H9 (cell line): Measurements from ENCODE around the gene PRKCI. TPM values are rescaled to one million over a fixed set of nuclear protein-coding genes. Genes with fewer than 3 reads are reported as not detected.

Experiments used
- DNase-seq: peaks from one replicate; pipeline ENCODE4 v3.0.0-alpha.2; 2017
- H2AFZ ChIP-seq: one replicate; pipeline ENCODE4 v1.6.1; 2013; ENCODE audit warnings: mild to moderate bottlenecking, low read length, control low read depth, moderate library complexity
- H2AK5ac ChIP-seq: 2 replicates; pipeline ENCODE4 v1.6.1; 2013; ENCODE audit warnings: low read length, control low read depth, mixed read lengths; ENCODE audit not compliant: insufficient read length
- H2BK120ac ChIP-seq: one replicate; pipeline ENCODE4 v1.6.1; 2013; ENCODE audit warnings: low read depth, mild to moderate bottlenecking, low read length, control low read depth, inconsistent platforms; ENCODE audit not compliant: poor library complexity, severe bottlenecking
- H2BK12ac ChIP-seq: 2 replicates; pipeline ENCODE4 v1.6.1; 2013; ENCODE audit warnings: low read length, control low read depth, mixed read lengths, low read depth; ENCODE audit not compliant: insufficient read length
- H2BK15ac ChIP-seq: 2 replicates; pipeline ENCODE4 v1.6.1; 2013; ENCODE audit warnings: low read depth, low read length, control low read depth
- H2BK20ac ChIP-seq: one replicate; pipeline ENCODE4 v1.6.1; 2013; ENCODE audit warnings: low read depth, mild to moderate bottlenecking, low read length, control low read depth, inconsistent platforms; ENCODE audit not compliant: poor library complexity, severe bottlenecking
- H2BK5ac ChIP-seq: 2 replicates; pipeline ENCODE4 v1.6.1; 2013; ENCODE audit warnings: low read length, control low read depth, mixed read lengths; ENCODE audit not compliant: insufficient read length
- H3K14ac ChIP-seq: 2 replicates; pipeline ENCODE4 v1.6.1; 2013; ENCODE audit warnings: low read length, control low read depth; ENCODE audit not compliant: insufficient read depth
- H3K18ac ChIP-seq: 2 replicates; pipeline ENCODE4 v1.6.1; 2013; ENCODE audit warnings: low read depth, mild to moderate bottlenecking, mixed read lengths, low read length, control low read depth; ENCODE audit not compliant: insufficient read length
- H3K23ac ChIP-seq: 2 replicates; pipeline ENCODE4 v1.6.1; 2013; ENCODE audit warnings: low read length, control low read depth, mixed read lengths, low read depth; ENCODE audit not compliant: insufficient read length
- H3K23me2 ChIP-seq: 2 replicates; pipeline ENCODE4 v1.6.1; 2013; ENCODE audit warnings: low read depth, mild to moderate bottlenecking, mixed read lengths, low read length, control low read depth; ENCODE audit not compliant: insufficient read length, poor library complexity, severe bottlenecking
- H3K27ac ChIP-seq: 2 replicates; pipeline ENCODE4 v1.5.1; 2013; ENCODE audit warnings: low read length, control low read depth, mixed read lengths, low read depth; ENCODE audit not compliant: insufficient read length
- H3K27me3 ChIP-seq: 2 replicates; pipeline ENCODE4 v1.6.1; 2013; ENCODE audit warnings: low read length, control low read depth, inconsistent platforms; ENCODE audit not compliant: insufficient read depth
- H3K4ac ChIP-seq: 2 replicates; pipeline ENCODE4 v1.6.1; 2013; ENCODE audit warnings: low read depth, mild to moderate bottlenecking, control low read depth, inconsistent platforms, low read length, moderate library complexity
- H3K4me1 ChIP-seq: 2 replicates; pipeline ENCODE4 v1.6.1; 2013; ENCODE audit warnings: low read length, control low read depth, inconsistent platforms; ENCODE audit not compliant: insufficient read depth
- H3K4me2 ChIP-seq: 2 replicates; pipeline ENCODE4 v1.6.1; 2013; ENCODE audit warnings: low read length, control low read depth, mixed read lengths; ENCODE audit not compliant: insufficient read length, insufficient read depth
- H3K56ac ChIP-seq: 2 replicates; pipeline ENCODE4 v1.6.1; 2013; ENCODE audit warnings: low read depth, mild to moderate bottlenecking, mixed read lengths, low read length, control low read depth; ENCODE audit not compliant: insufficient read length
- H3K79me1 ChIP-seq: 2 replicates; pipeline ENCODE4 v1.6.1; 2013; ENCODE audit warnings: low read depth, mild to moderate bottlenecking, moderate library complexity, low read length, control low read depth, inconsistent platforms; ENCODE audit not compliant: insufficient read depth, poor library complexity, severe bottlenecking
- H3K79me2 ChIP-seq: 2 replicates; pipeline ENCODE4 v1.6.1; 2013; ENCODE audit warnings: low read length, control low read depth, inconsistent platforms; ENCODE audit not compliant: insufficient read depth
- H3K9ac ChIP-seq: 2 replicates; pipeline ENCODE4 v1.6.1; 2013; ENCODE audit warnings: low read length, control low read depth, mixed read lengths; ENCODE audit not compliant: insufficient read length; ENCODE audit errors: extremely low read depth
- H3K9me3 ChIP-seq: one replicate; pipeline ENCODE4 v1.6.1; 2013; ENCODE audit warnings: low read depth, low read length, inconsistent platforms; ENCODE audit not compliant: control insufficient read depth
- H3T11ph ChIP-seq: one replicate; pipeline ENCODE4 v1.6.1; 2013; ENCODE audit warnings: mild to moderate bottlenecking, low read length, control low read depth, inconsistent platforms
- H4K20me1 ChIP-seq: one replicate; pipeline ENCODE4 v1.6.1; 2013; ENCODE audit not compliant: control insufficient read depth, insufficient read length, insufficient read depth
- H4K5ac ChIP-seq: 2 replicates; pipeline ENCODE4 v1.6.1; 2013; ENCODE audit warnings: low read depth, mild to moderate bottlenecking, mixed read lengths, low read length, control low read depth; ENCODE audit not compliant: insufficient read length
- H4K8ac ChIP-seq: replicated peaks from 2 replicates; pipeline ENCODE4 v1.6.1; 2013; ENCODE audit warnings: low read length, control low read depth, mixed read lengths, low read depth; ENCODE audit not compliant: insufficient read length
- H4K91ac ChIP-seq: 2 replicates; pipeline ENCODE4 v1.6.1; 2013; ENCODE audit warnings: low read depth, mild to moderate bottlenecking, moderate library complexity, mixed read lengths, low read length, control low read depth; ENCODE audit not compliant: insufficient read length
- H3K27ac Mint-ChIP-seq, 3 experiments: 2 replicates in 2 of 3; 3 replicates in 1 of 3; pipeline ENCODE4 v1.8.0; 2020 to 2021; ENCODE audit warnings: mixed read lengths in 3 of 3, mild to moderate bottlenecking in 1 of 3, moderate library complexity in 1 of 3
- H3K27me3 Mint-ChIP-seq: 2 replicates; pipeline ENCODE4 v1.8.0; 2021; ENCODE audit warnings: low read depth, mild to moderate bottlenecking, moderate library complexity, mixed read lengths
- H3K36me3 Mint-ChIP-seq, 3 experiments: 2 replicates in 2 of 3; 3 replicates in 1 of 3; pipeline ENCODE4 v1.8.0; 2020 to 2021; ENCODE audit warnings: low read depth in 3 of 3, mixed read lengths in 3 of 3; ENCODE audit not compliant: insufficient read depth in 1 of 3
- H3K4me1 Mint-ChIP-seq, 2 experiments: 2 replicates each; pipeline ENCODE4 v1.8.0; 2020; ENCODE audit warnings: mixed read lengths in 2 of 2
- H3K4me3 Mint-ChIP-seq, 2 experiments: 2 replicates in 1 of 2; 3 replicates in 1 of 2; pipeline ENCODE4 v1.8.0; 2020 to 2021; ENCODE audit warnings: mild to moderate bottlenecking in 2 of 2, mixed read lengths in 2 of 2, moderate library complexity in 1 of 2
- H3K9me3 Mint-ChIP-seq, 2 experiments: 2 replicates in 1 of 2; 3 replicates in 1 of 2; pipeline ENCODE4 v1.8.0; 2020; ENCODE audit warnings: mild to moderate bottlenecking in 2 of 2, mixed read lengths in 2 of 2, moderate library complexity in 1 of 2
- CTCF ChIP-seq: fragments of 200-600 bp; sonication (generic); conservative IDR thresholded peaks from 3 replicates; pipeline ENCODE4 v1.8.0; 2021; ENCODE audit warnings: antibody characterized with exemption, mild to moderate bottlenecking
- WGBS: extraction: QIAGEN DNeasy Blood & Tissue Kit; methylation state at CpG from one replicate; pipeline ENCODE4 v1.1.7; 2013; ENCODE audit warnings: missing lambda C conversion rate, low lambda C conversion rate, mixed read lengths; ENCODE audit not compliant: insufficient read length; ENCODE audit errors: extremely low coverage; 5-methylcytosine and 5-hydroxymethylcytosine counted together
- total RNA-seq: library from RNA; stranded (reverse); gene quantifications from 2 replicates; pipeline ENCODE4 v1.2.1, GENCODE V29; 2021

Gene PRKCI
- total RNA-seq, 1 experiment from 2014 or later = 71.1 TPM

- TF ChIP-seq CTCF = no peak
- Histone ChIP-seq H3K4ac (no peak overlapping the region), H2BK12ac (no peak overlapping the region), H2BK5ac (no peak overlapping the region), H3K79me1 (no peaks in the 10 kb centered on the region), H2AK5ac (no peak overlapping the region), H3K9ac (no peak overlapping the region), H3T11ph (no peak overlapping the region), H2AFZ (no peak overlapping the region), H2BK15ac (no peak overlapping the region), H3K4me1 (no peaks in the 10 kb centered on the region; the same call in 1 of the 2 replicates), H3K14ac (no peak overlapping the region), H4K5ac (no peak overlapping the region), H4K91ac (no peak overlapping the region), H3K4me2 (no peak overlapping the region), H3K56ac (no peak overlapping the region), H4K20me1 (no peaks in the 10 kb centered on the region), H4K8ac (no peak overlapping the region), H3K27me3 (no peaks in the 10 kb centered on the region), H3K18ac (no peak overlapping the region), H3K79me2 (peaks cover 2% of the 10 kb centered on the region; the same call in 1 of the 2 replicates), H3K27ac (no peak overlapping the region), H2BK20ac (no peak overlapping the region), H2BK120ac (no peak overlapping the region), H3K9me3 (no peaks in the 10 kb centered on the region), H3K23ac (no peak overlapping the region), H3K23me2 (no peaks in the 10 kb centered on the region)
- peaks cover 27 to 52% (median 38%) of the 10 kb centered on the region in 3 experiments for H3K36me3 Mint-ChIP-seq
- H3K27ac Mint-ChIP-seq = peak overlapping the region in 2 of 3 experiments; percentile 44 to 45; a peak in 2 of 7 replicates
- WGBS = no CpG with 5 or more reads among the region's 1 CpG
- H3K4me1 Mint-ChIP-seq = peaks cover 0 to 10% of the 10 kb centered on the region in 2 experiments; a peak in 1 of 4 replicates
- no peaks in the 10 kb centered on the region for H3K27me3 Mint-ChIP-seq
- H3K9me3 Mint-ChIP-seq = no peaks in the 10 kb centered on the region; a peak in 1 of 5 replicates
- DNase-seq = no peak
- no peak overlapping the region for H3K4me3 Mint-ChIP-seq
Measured at GRCh38 chr3:170247875-170248274, 25.7 kb downstream of the PRKCI start.
